HG03575 (cell line): ENCODE results near the gene DMBX1.

Experiments used
- ATAC-seq: cut with Tn5 transposase; IDR thresholded peaks from one replicate; pipeline ENCODE4 v1.9.1; 2021; ENCODE audit not compliant: unreplicated experiment, insufficient number of reproducible peaks, low FRiP score; ENCODE audit errors: extremely low read depth

DMBX1 gene

GRCh38 chr1:46520063-46520911 lies 30.7 kb downstream of the DMBX1 start:
- no peak for ATAC-seq

- ATAC-seq, result no peak
Observed at GRCh38 chr1:46521414-46521813, 31.8 kb downstream of the DMBX1 start.

DNA sequence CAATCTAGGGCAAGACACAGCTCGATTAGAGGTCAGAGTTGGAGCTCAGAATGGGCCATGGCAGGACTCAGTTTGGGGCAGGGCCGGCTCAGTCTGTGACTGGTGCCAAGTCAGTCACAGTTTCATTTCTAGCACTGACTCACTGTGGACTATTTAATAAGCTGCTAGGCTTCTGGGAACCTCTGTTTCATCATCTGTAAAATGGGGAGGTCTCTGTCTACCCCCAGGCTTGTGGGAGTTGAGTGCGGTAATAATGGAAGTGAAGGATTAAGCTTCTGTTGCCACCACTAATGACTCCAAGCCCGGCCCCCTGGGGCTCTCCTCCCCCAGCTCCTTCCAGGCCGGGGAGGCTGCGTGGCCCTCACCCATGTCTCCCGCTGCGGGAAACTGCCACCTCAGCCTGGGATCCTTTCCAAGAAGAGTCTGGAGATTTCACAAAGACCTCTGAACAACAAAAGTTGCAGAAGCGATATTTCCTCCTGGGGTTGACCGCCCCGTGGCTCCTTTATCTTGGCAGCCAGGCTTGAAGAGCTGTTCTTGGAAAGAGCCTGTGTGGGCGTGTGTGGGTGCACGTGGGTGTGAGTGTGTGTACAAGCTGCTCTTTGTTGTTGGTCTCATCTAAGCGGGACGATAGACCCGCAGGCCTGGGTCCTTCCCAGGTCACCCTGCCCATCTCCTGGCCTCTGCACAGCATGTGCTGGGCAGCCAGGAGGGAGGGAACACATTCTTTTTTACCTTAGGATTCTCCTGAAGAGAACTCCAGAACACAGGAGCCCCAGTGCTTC lies 32.7 kb downstream of the DMBX1 start:
- ATAC-seq, result no peak

GRCh38 chr1:46522969-46523320 lies 33.3 kb downstream of the DMBX1 start:
- no peak for ATAC-seq

DNA sequence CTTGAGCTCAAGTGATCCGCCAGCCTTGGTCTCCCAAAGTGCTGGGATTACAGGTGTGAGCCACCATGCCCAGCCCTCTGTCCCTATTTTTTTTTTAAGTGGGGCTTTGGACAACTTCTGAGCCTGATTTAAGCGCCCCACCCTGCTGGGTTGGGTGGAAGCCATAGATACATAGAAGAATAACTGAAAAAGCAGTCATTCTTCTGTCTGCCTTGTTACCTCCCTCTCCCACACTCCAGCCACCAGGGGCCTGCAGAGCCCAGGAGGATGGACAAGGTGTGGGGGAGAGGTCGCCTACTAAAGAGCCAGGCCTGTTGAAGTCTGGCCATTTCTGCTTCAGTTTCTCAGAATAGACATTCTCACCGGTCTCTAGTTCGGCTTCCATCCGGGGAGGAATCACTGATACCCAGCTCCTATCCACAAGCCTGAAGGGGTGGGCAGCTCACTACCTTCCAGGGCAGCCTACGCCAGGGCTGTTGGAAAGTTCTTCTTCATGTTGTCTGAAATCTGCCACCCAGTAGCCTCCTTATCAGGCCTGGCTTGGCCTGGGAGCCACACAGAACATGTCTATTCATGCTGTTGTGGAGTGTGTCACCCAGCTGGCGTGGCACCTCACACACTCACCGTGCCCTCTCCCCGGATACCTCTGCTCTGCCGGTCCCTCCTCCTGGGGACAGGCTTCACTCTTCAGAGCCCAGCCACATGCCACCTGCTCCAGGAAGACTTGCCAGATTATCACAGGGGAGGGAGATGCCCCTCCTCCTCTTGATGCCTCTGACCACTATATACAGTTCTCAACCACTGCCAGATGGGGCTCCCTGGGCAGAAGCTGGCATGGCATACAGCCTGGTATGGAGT lies 34.1 kb downstream of the DMBX1 start:
- no peak for ATAC-seq

DNA sequence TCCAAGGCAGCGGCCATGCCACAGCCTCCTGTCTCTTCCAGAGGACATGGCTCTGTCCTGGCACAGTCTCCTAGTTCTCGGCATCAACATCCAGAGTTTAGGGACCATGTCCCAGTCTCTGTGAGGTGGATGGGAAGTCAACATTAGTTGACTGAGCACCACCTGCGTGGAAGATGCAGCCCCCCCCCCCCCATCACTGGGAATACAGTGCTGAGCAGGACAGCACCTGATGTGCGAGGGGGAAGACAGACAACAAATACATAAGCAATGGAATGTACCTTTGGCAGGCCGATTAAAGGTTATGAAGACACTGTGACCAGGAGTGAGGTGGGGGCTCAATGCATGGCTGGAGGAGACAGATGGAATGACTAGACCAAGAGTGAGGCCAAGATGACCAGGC lies 35.2 kb downstream of the DMBX1 start:
- ATAC-seq, result no peak

DNA sequence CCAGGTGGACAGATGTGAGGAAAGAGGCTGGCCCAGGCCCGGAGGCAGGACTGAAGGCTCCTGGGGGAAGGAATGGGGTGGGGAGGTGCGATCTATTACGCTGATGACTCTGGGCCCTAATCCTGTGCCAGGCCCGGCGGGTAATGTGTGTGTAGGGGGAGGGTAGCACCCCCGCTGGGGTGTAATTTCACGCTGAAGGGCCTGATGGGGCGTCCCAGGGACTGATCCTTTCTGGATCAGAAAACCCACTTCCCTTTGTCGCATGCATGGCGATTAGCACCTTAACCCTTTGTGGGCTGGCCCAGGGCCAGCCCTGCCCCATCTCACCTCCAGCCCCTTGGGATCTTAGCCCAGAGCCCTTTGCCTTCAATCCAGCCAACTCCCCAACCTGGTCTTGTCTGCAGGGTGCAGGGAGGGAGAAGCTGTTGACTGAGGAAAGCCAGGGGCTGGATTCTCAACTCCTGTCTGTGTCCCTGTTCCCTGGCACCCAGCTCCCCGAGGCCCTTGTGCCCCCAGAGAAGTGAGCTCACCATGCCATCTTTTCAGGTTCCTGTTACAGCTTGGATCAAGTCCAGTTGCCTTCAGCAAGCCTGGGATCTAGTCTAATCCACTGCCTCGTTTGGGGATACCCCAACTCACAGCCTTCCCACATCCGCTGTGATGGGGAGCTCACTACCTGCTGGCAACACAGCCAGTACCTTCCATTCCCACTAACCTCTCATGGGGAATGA lies 35.8 kb downstream of the DMBX1 start:
- no peak for ATAC-seq

- ATAC-seq, result no peak
Observed at GRCh38 chr1:46526013-46526690, 36.5 kb downstream of the DMBX1 start.

GRCh38 chr1:46526691-46527291 lies 37.2 kb downstream of the DMBX1 start:
- ATAC-seq, result no peak

DNA sequence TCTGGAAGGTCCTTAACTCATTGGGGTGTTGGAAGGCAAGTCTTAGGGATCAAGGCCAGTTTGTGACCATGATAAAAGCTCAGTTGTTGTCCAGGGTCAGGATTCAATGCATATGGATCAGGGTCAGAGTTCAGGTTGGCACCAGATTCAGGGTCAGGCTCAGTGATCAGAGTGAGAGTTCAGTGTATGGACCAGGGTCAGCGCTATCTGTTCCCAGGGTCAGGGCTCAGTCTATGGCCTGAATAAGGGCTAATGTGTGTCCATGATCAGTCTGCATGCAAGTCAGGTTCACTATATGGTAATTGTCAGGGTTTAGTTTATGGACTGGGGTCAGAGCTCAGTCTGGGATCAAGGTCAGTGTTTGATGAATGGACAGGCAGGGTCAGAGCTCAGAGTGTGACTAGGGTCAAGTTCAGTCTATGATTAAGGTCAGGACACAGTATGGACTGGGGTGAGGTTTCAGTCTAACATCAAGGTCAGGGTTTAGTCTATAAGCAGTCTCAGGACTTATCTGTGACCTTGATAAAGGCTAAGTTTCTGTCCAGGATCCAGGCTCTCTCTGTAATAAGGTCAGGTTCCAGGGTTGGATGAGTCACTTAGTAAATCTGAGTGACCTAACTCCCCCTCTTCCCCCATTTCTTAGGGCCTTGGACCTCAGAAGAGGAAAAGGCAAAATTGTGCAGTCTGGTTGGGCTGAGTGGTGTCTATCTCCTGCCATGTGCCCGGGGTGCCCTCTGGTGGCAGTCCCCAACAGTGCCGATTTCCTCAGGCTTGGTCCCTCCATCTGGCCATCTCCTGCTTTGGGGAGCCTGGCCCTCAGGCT lies 38.0 kb downstream of the DMBX1 start:
- ATAC-seq, result no peak

GRCh38 chr1:46528297-46528955 lies 38.8 kb downstream of the DMBX1 start:
- no peak for ATAC-seq

- ATAC-seq, result no peak
Observed at GRCh38 chr1:46529031-46529630, 39.5 kb downstream of the DMBX1 start.

GRCh38 chr1:46530311-46530710 lies 40.7 kb downstream of the DMBX1 start:
- no peak for ATAC-seq

DNA sequence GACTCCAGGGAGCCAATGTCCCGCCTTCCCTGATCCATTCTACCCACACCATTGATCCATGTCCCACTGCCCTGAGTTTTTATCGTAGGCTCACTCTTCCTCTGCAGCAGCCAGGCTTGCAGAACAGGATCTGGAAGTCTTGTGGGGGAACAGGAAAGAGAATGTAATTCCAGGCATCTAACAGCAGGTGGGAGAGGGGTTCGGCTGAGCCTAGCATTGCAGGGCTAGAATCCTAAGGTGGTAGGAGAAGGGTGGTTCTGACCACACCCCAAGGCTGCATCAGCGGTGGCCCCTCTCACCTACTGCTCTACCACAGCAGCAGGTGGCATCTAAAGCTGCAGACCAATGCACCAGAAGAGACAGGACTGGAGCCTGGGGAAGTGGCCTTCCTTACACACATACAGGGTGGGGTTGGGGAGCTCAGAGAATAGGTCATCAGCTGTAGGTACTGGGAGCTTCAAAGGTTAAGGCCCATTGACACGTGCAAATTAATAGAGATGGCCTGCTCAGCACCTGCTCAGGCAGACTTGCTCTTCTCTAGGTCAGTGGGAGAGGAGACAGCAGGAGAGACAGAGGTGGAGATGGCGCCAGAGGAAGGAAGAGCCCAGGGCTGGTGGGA lies 41.3 kb downstream of the DMBX1 start:
- no peak for ATAC-seq

DNA sequence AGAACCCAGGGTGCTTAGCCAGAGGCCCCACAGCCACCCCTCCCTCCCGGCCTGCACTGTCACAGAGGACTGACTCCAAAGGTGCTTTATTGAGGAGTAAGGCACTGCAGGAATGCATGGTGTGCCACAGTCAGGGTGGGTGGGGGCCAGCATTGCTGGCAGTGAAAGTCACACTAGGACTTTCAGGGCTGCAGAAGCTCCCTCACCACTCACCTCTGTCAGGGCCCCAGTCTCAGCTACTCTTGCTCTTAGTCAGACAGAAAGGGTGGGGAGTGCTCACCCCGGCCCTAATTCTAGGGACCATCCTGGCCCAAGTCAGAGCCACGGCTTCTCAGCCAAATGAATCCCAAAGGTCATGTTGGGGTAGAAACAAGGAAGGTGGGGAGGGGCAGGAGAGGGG lies 42.5 kb downstream of the DMBX1 start:
- ATAC-seq, result no peak
